ENCODE measurements around the gene PRRG2.
"Not testable (repeated sequence)": the region's sequence is repeated elsewhere in the genome, so short reads cannot be mapped to it uniquely, and the experiment has no call there.

The PRRG2 gene

GRCh38 chr19:49614096-49614833 is 33.1 kb downstream of the PRRG2 start:
- DNase-seq: no peak

- no peak for DNase-seq
Measured at GRCh38 chr19:49615861-49616260, 34.7 kb downstream of the PRRG2 start.

- DNase-seq: no peak
Measured at GRCh38 chr19:49616532-49616931, 35.4 kb downstream of the PRRG2 start.

- no peak for DNase-seq
Measured at GRCh38 chr19:49616945-49617344, 35.8 kb downstream of the PRRG2 start.

- DNase-seq: not testable (repeated sequence)
Measured at GRCh38 chr19:49617860-49618259, 36.7 kb downstream of the PRRG2 start.

GRCh38 chr19:49624967-49625910 is 44.1 kb downstream of the PRRG2 start:
- DNase-seq: no peak

- DNase-seq: no peak
Measured at GRCh38 chr19:49626226-49626625, 45.1 kb downstream of the PRRG2 start.

- no peak for DNase-seq
Measured at GRCh38 chr19:49629659-49630058, 48.5 kb downstream of the PRRG2 start.

GRCh38 chr19:49631014-49631588 is 50.0 kb downstream of the PRRG2 start:
- DNase-seq: no peak

GRCh38 chr19:49631610-49632192 is 50.6 kb downstream of the PRRG2 start:
- DNase-seq: no peak

- no peak for DNase-seq
Measured at GRCh38 chr19:49632576-49632975, 51.5 kb downstream of the PRRG2 start.

GRCh38 chr19:49633273-49633672 is 52.2 kb downstream of the PRRG2 start:
- not testable (repeated sequence) for DNase-seq

GRCh38 chr19:49635530-49636232 is 54.6 kb downstream of the PRRG2 start:
- no peak for DNase-seq

- DNase-seq: no peak
Measured at GRCh38 chr19:49636233-49636932, 55.3 kb downstream of the PRRG2 start.

- DNase-seq: no peak
Measured at GRCh38 chr19:49637821-49638738, 57.0 kb downstream of the PRRG2 start.

- no peak for DNase-seq
Measured at GRCh38 chr19:49639401-49640112, 58.4 kb downstream of the PRRG2 start.

GRCh38 chr19:49640113-49640898 is 59.2 kb downstream of the PRRG2 start, which contains the start of gene RRAS:
Gene RRAS (minus strand): TSS chr19:49640143. CDS start chr19:49640098, 45 bp downstream.
- DNase-seq: peak; percentile 100
